Left renal pelvis (tissue), 4 donors: ENCODE measurements around the gene RTN4RL2. TPM values are rescaled to one million over a fixed set of nuclear protein-coding genes. Genes with fewer than 3 reads are reported as not detected.

Source experiments
- DNase-seq, 4 donors: peaks; one replicate each; pipeline ENCODE4 v3.0.0-alpha.2; 2013; ENCODE audit warnings: low read depth in 4 of 4, low spot score in 3 of 4
- polyA plus RNA-seq, 4 donors: library from polyadenylated mRNA; unstranded; fragments of 120-200 nt; gene quantifications; one replicate each; pipeline ENCODE4 v1.2.1, GENCODE V29; 2013; ENCODE audit not compliant: insufficient read length in 4 of 4

The RTN4RL2 gene
- polyA plus RNA-seq, 4 donors: 1.00 to 3.6 (median 2.2) TPM

DNA sequence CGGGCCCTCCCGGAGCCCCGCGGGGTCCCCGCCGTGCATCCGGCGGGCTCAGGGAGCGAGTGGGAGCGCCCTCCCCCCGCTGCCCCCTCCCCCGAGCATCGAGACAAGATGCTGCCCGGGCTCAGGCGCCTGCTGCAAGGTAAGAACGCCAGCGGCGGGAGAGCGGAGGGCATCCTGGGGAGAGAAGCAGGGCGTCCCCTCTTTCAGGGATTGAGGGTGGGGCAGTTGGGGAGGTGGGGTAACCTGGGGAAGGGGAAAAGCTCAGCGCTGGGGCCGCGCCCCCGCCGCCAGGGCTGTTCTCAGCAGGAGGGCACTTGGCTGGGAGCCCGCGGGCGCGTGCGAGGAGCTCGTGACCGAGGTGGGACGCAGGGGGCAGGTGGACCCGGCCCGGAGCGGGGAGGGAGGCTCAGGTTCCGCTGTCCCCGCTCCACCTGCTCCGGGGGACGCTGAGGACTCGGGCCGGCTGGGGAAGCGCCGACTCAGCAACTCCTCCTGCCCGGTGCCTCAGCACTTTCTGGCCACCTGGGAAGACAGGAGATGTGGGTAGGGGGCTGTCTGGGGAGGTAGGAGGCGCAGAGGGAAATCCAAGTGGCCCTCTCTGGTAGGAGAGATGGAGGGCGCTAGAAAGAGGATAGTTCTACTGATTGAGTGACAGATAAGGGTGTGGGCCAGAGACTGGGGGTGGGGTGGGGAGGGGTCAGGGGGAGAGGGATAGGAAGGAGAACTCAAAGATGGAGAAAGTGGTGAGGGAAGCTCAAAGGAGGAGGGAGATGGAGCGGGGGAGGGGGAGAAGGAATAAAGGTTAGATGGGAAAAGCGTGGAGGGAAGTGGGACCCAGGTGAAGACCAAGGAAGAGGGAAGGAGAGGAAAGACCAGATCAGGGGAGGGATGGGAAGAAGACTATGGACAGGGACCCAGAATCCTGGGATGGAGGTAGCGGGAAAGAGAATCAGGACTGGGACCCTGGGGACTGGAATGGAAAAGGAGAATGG, 726 bp downstream of the RTN4RL2 start:
- DNase-seq: no peak

DNA sequence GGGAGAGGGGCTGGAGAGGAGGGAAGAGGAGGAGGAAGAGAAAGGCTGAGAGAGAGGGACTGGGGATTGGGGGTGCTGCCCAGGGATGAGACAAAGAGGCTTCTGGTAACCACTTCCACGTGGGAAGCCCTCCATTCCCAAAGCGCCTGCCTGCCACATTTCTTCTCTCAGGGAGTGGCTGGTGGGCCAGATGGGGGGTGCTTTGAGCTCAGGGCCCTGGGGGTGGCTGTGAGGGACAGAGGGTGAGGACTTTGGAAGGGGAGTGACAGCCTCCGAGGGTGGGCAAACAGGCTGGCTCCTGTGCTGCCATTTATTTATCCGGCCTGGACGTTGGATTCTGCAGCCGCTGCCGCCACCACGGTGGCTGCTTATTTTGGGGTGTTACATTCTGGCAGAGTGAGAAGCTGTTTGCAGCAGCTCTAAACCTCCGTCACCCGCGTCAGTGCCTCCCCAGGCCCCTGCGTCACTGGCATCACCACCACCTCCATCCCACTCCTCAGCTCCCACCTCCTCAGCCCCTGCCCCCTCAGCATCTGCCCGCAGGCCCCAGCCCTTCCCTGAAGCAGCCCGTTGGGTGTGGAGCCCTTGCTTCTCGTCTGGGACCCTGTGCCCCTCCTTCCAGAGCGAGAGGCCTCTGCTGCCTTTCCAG, 1.6 kb downstream of the RTN4RL2 start:
- DNase-seq: no peak

DNA sequence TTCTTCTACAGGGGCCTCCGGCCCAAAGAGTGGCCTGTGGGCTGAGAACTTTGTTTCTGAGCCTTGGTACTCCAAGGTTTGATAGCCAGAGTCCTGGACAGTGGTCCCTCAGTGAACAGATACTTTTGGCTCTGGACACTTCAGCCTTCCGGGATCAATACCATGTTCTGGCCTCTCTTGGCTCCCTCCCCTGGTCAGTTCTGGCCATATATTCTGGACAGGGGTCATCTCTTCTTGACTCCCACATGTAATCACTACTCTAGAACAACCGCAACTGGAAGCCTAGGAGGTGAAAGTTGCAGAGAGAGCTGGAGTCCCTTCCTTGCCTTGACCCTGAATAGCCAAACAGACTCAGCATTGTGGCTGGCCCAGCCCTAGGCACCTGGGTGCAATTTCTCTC, 2.3 kb downstream of the RTN4RL2 start:
- DNase-seq: no peak

- no peak for DNase-seq
Observed at GRCh38 chr11:57463671-57464538, 3.6 kb downstream of the RTN4RL2 start.

- no peak for DNase-seq
Observed at GRCh38 chr11:57464539-57465181, 4.3 kb downstream of the RTN4RL2 start.

DNA sequence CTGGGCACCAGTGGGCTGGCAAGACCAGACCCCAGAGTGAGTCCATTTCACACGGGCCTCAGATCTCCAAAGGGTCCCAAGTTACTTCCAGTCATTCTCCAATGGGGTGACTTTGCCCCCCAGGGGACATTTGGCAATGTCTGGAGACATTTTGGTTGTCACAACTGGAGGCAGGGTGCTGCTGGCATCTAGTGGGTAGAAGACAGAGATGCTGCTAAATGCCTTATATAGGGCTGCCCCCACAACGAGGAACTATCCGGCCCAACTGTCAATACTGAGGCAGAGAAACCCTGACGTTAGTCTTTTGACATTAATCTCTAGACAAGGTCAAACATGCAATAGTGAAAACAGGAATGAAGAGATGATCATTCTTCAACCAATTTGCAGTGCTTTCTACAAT, 6.4 kb downstream of the RTN4RL2 start:
- DNase-seq: no peak

DNA sequence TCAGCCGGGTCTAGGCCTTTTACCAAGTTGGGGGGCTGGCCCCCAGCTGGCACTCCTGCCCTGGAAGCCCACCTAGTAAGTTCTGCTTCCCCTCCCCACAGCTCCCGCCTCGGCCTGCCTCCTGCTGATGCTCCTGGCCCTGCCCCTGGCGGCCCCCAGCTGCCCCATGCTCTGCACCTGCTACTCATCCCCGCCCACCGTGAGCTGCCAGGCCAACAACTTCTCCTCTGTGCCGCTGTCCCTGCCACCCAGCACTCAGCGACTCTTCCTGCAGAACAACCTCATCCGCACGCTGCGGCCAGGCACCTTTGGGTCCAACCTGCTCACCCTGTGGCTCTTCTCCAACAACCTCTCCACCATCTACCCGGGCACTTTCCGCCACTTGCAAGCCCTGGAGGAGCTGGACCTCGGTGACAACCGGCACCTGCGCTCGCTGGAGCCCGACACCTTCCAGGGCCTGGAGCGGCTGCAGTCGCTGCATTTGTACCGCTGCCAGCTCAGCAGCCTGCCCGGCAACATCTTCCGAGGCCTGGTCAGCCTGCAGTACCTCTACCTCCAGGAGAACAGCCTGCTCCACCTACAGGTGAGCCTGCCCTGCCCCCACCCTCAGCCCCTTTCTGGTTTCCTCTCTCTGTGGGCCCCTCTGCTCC, 7.3 kb downstream of the RTN4RL2 start:
- DNase-seq: no peak

DNA sequence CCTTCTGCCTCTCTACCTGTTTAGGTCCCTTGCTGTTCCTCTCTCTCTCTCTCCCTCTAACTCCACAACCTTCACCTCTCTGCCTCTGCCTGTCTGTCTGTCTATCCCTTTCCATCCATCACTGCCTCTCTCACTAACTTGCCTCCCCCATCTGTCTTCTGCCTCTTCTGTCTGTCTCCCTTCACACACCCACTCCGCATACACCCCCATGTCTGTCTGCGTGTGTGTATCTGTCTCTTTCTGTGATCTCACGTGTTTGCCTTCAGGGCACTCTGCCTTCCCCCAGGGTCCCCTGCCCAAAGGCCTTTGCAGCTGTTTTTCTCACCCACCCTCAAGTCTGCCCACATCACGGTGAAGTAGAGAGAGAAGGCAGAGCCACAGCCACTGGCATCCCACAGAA, 7.9 kb downstream of the RTN4RL2 start:
- no peak for DNase-seq

DNA sequence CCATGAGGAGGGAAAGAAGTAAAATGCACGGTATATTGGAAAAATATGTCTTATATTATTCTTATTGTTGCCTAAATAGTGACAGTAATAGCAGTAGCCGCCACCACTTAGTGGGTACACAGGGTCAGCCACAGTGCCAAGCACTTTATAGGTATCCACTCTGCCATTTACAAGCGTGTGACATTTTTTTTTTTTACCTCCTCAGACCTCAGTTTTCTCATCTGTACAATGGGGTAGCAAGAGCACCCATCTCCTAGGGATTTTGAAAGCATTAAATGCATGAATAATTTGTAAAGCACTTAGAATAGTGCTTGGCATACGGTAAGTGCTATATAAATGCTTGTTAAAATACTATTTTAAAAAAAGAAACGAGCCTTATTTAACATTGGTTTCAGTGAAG, 8.9 kb downstream of the RTN4RL2 start:
- DNase-seq: no peak

DNA sequence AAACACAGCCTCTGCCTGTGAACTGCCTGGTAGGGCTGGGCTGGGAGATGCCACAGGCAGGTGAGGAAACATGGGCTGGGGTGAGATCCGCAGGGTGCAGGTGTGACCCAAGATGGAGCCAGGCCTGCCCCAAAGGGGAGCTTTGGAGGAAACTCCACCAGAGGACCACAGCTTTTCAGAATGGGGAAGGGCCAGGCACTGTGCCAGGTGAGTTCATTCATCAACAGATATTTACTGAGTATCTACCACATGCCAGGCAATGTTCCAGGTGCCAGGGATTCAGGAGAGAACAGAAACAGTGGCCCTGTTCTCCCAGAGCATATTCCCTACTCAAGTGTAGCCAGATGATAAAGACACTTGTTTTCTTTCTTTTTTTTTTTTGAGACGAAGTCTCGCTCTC, 11.2 kb downstream of the RTN4RL2 start:
- no peak for DNase-seq

GRCh38 chr11:57473285-57473841, 13.0 kb downstream of the RTN4RL2 start:
- DNase-seq: no peak

GRCh38 chr11:57474017-57474802, 13.9 kb downstream of the RTN4RL2 start:
- no peak for DNase-seq

GRCh38 chr11:57474803-57475115, 14.4 kb downstream of the RTN4RL2 start:
- no peak for DNase-seq

- no peak for DNase-seq
Observed at GRCh38 chr11:57475191-57475590, 14.9 kb downstream of the RTN4RL2 start.

GRCh38 chr11:57475671-57476046, 15.3 kb downstream of the RTN4RL2 start:
- no peak for DNase-seq

GRCh38 chr11:57476047-57476756, 15.9 kb downstream of the RTN4RL2 start:
- no peak for DNase-seq

DNA sequence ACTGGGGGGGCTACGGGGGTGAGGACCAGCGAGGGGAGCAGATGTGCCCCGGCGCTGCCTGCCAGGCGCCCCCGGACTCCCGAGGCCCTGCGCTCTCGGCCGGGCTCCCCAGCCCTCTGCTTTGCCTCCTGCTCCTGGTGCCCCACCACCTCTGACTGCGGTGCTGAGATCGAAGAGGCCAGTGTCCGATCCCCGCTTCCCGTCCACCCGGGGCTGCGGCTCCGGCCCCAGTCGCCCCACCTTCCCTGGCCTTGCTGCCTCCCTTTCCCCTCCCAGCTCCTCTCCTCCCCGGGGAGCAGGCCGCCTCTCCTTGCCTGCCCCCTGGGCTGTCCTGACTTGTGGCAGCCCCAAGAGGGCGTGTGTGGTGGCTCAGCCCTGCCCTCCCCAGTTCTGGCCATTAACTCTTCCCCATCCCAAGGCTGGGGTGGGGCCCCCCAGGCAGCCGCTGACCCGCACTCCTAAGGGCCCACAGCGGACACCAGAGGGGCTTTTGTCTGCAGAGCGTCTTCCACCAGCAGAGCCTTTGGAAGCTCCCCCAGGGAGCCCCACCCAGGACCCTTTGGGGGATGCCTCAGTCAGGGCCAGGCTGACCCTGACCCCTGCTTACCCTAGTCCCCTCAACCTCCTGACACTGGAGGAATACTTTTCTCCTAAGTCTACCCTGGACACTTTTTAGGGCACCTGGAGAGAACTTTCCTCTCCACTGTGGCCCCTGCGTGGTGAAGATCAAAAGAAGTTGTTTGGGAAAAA, 16.6 kb downstream of the RTN4RL2 start:
- DNase-seq: no peak
